ENCODE measurements around the gene TM9SF3.

GRCh38 chr10:96587264-96588059 lies 650 bp upstream of the TM9SF3 start:
- TF ChIP-seq POLR2A (IDR thresholded peaks at IDR 0.05; ENCODE audit: borderline replicate concordance, extremely low read depth, insufficient read depth, insufficient read length) (no peak), CTCF (IDR thresholded peaks at IDR 0.05 in 2 of 3, conservative IDR thresholded peaks at IDR 0.05 in 1 of 3; ENCODE audit: borderline replicate concordance in 1 of 3, insufficient read depth in 1 of 3, low read depth in 2 of 3, low read length in 2 of 3) (no peak), CEBPB (IDR thresholded peaks at IDR 0.05; ENCODE audit: low read depth) (no peak), SP1 (IDR thresholded peaks at IDR 0.05; ENCODE audit: low read depth) (no peak), EZH2 (IDR thresholded peaks at IDR 0.05) (no peak), EGR1 (IDR thresholded peaks at IDR 0.05; ENCODE audit: low read depth) (no peak), SRF (IDR thresholded peaks at IDR 0.05; ENCODE audit: low read depth) (no peak), RAD21 (IDR thresholded peaks at IDR 0.05; ENCODE audit: low read depth) (no peak), ELF1 (IDR thresholded peaks at IDR 0.05; ENCODE audit: borderline replicate concordance, low read depth) (no peak)

Measured in HCT116 (cell line).